GM12873 (cell line): ENCODE data around the gene CACNG7.

Source experiments
- CTCF ChIP-seq: IDR thresholded peaks from 2 replicates; pipeline ENCODE4 v1.5.1; 2012; ENCODE audit warnings: low read depth, mild to moderate bottlenecking, moderate library complexity, low read length, control low read depth; ENCODE audit not compliant: insufficient read depth; ENCODE audit errors: missing control alignments

CACNG7 gene

GRCh38 chr19:53983457-53984289 is 74.6 kb downstream of the CACNG7 start:
- no peak for TF ChIP-seq CTCF

GRCh38 chr19:53985863-53986262 is 76.8 kb downstream of the CACNG7 start:
- TF ChIP-seq CTCF: no peak

GRCh38 chr19:53988981-53989380 is 79.9 kb downstream of the CACNG7 start:
- no peak for TF ChIP-seq CTCF

- no peak for TF ChIP-seq CTCF
Observed at GRCh38 chr19:53989600-53990533, 80.8 kb downstream of the CACNG7 start.

GRCh38 chr19:53991224-53992113 is 82.4 kb downstream of the CACNG7 start, which contains the start of gene CACNG6:
Gene CACNG6 (plus strand): TSS chr19:53991637. CDS start chr19:53992878, 1,241 bp downstream.
- TF ChIP-seq CTCF: no peak

- TF ChIP-seq CTCF: no peak
Observed at GRCh38 chr19:53992211-53992610, 83.1 kb downstream of the CACNG7 start.
